PC-3 (cell line): ENCODE data around the gene FBXL5. TPM values are rescaled to one million over a fixed set of nuclear protein-coding genes. Genes with fewer than 3 reads are reported as not detected.

Source experiments
- ATAC-seq: fragments of 200-7000 bp; cut with Tn5 transposase; 2 replicates; pipeline ENCODE4 v1.9.1; 2020; ENCODE audit warnings: mild to moderate bottlenecking, moderate library complexity
- Bru-seq: library from RNA; stranded (reverse); fragments of 400-500 nt; gene quantifications from one replicate; lab custom pipeline; 2021; lab: Mats Ljungman, UMichigan
- BruChase-seq, 2 experiments: library from RNA; stranded (reverse); fragments of 400-500 nt; gene quantifications; one replicate each; lab custom pipeline; 2021; lab: Mats Ljungman, UMichigan
- BruUV-seq: library from RNA; stranded (reverse); fragments of 400-500 nt; replicated peaks from 2 replicates; lab custom pipeline; 2021; lab: Mats Ljungman, UMichigan
- CTCF ChIA-PET: fragments of 300-600 bp; sonication (Branson Sonifier 250); formaldehyde crosslinking; loops from one replicate; lab custom pipeline; 2022; ENCODE audit warnings: antibody characterized with exemption; lab: Charles Lee
- POLR2A ChIA-PET: fragments of 300-600 bp; sonication (Branson Sonifier 250); formaldehyde crosslinking; loops from one replicate; lab custom pipeline; 2022; ENCODE audit warnings: antibody characterized with exemption; ENCODE audit not compliant: unreplicated experiment; lab: Charles Lee
- DNase-seq: peaks from one replicate; pipeline ENCODE4 v3.0.0-alpha.2; 2015
- H2AFZ ChIP-seq: fragments of 300-600 bp; sonication (generic); 2 replicates; pipeline ENCODE4 v1.6.0; 2016; ENCODE audit warnings: antibody characterized with exemption, low read length
- H3F3A ChIP-seq: fragments of 300-600 bp; sonication (generic); one replicate; pipeline ENCODE4 v1.6.0; 2017; ENCODE audit warnings: antibody characterized with exemption, low read length, control low read depth, mild to moderate bottlenecking; ENCODE audit not compliant: unreplicated experiment
- H3K27ac ChIP-seq: fragments of 300-600 bp; sonication (generic); 2 replicates; pipeline ENCODE4 v1.5.1; 2016; ENCODE audit warnings: mild to moderate bottlenecking, low read length
- H3K27me3 ChIP-seq: fragments of 300-600 bp; sonication (generic); 2 replicates; pipeline ENCODE4 v1.6.1; 2016; ENCODE audit warnings: low read length, mixed read lengths
- H3K36me3 ChIP-seq: fragments of 300-600 bp; sonication (generic); 2 replicates; pipeline ENCODE4 v1.6.1; 2016; ENCODE audit warnings: low read depth, mixed run types, low read length, mixed read lengths
- H3K4me1 ChIP-seq: fragments of 300-600 bp; sonication (generic); 2 replicates; pipeline ENCODE4 v1.5.1; 2016; ENCODE audit warnings: low read length; ENCODE audit not compliant: insufficient read depth
- H3K4me2 ChIP-seq: fragments of 300-600 bp; sonication (generic); 2 replicates; pipeline ENCODE4 v1.6.0; 2016; ENCODE audit warnings: low read length
- H3K4me3 ChIP-seq: fragments of 300-600 bp; sonication (generic); 2 replicates; pipeline ENCODE4 v1.5.1; 2016; ENCODE audit warnings: mild to moderate bottlenecking, low read length, mixed read lengths
- H3K79me2 ChIP-seq: fragments of 300-600 bp; sonication (generic); 2 replicates; pipeline ENCODE4 v1.6.1; 2017; ENCODE audit warnings: low read length, mixed read lengths
- H3K9ac ChIP-seq: fragments of 300-600 bp; sonication (generic); 2 replicates; pipeline ENCODE4 v1.6.0; 2016; ENCODE audit warnings: mild to moderate bottlenecking, low read length
- H3K9me2 ChIP-seq: fragments of 300-600 bp; sonication (generic); replicated peaks from 2 replicates; pipeline ENCODE4 v1.6.1; 2016; ENCODE audit warnings: mixed run types, low read length, mixed read lengths
- H3K9me3 ChIP-seq: fragments of 300-600 bp; sonication (generic); 2 replicates; pipeline ENCODE4 v1.6.1; 2016; ENCODE audit warnings: low read length, mixed read lengths
- H4K20me1 ChIP-seq: fragments of 300-600 bp; sonication (generic); 2 replicates; pipeline ENCODE4 v1.6.1; 2016; ENCODE audit warnings: low read length, mixed read lengths
- CTCF ChIP-seq: fragments of 300-600 bp; sonication (generic); conservative IDR thresholded peaks from 2 replicates; pipeline ENCODE4 v1.5.1; 2017; ENCODE audit warnings: antibody characterized with exemption, low read depth, mild to moderate bottlenecking, low read length
- EZH2 ChIP-seq: fragments of 300-600 bp; sonication (generic); IDR thresholded peaks from one replicate; pipeline ENCODE4 v1.6.1; 2017; ENCODE audit warnings: antibody characterized with exemption, mild to moderate bottlenecking, low read length; ENCODE audit not compliant: unreplicated experiment
- EZH2phosphoT487 ChIP-seq: fragments of 300-600 bp; sonication (generic); IDR thresholded peaks from 2 replicates; pipeline ENCODE4 v1.6.1; 2018; ENCODE audit warnings: mild to moderate bottlenecking, antibody characterized with exemption, low read length, borderline replicate concordance
- intact Hi-C: fragments of 100-400 bp; cut with micrococcal nuclease; formaldehyde crosslinking; loops from 2 replicates; pipeline ENCODE4 v1.9.0; 2023
- long read RNA-seq: library from polyadenylated mRNA; unstranded; transcript quantifications from one replicate; pipeline ENCODE4 v2.0.0, GENCODE V29; 2021; ENCODE audit not compliant: unreplicated experiment
- total RNA-seq: library from RNA; depleted of rRNA; stranded (reverse); fragments of >200 nt; gene quantifications from 2 replicates; pipeline ENCODE4 v1.2.3, GENCODE V29; 2014; rRNA removed

The FBXL5 gene
- total RNA-seq: 21.9 and 42.4 TPM in 2 replicates
- percentile 81 among the genes with signal in this experiment for Bru-seq, nascent RNA
- BruChase-seq, experiment 1, labeled RNA remaining after a 6-hour chase: percentile 73 among the genes with signal in this experiment
- BruChase-seq, experiment 2, labeled RNA remaining after a 2-hour chase: percentile 82 among the genes with signal in this experiment
- long read RNA-seq, transcript FBXL5-201 (11 exons, 3,385 nt): major isoform, 43 of 60 reads
- long read RNA-seq, partial matches to known transcripts: 5 of 60 reads
- long read RNA-seq, other reads (novel, unspliced or antisense): 12 of 60 reads

- ATAC-seq (peak; percentile 64), DNase-seq (peak; percentile 85)
- Histone ChIP-seq H3K27me3 (no peaks in the 10 kb centered on the region), H3K4me2 (peak within 1 kb of the TSS; percentile 97), H3K4me3 (peak within 1 kb of the TSS; percentile 79), H3K27ac (peak within 1 kb of the TSS; percentile 65), H3K9me2 (no peaks in the 10 kb centered on the region), H3K36me3 (no peaks in the 10 kb centered on the region), H3K4me1 (peaks cover 24% of the 10 kb centered on the region), H3K9ac (peak within 1 kb of the TSS; percentile 80), H3F3A (no peaks in the 10 kb centered on the region), H2AFZ (peak within 1 kb of the TSS; percentile 99), H3K79me2 (peaks cover 43% of the 10 kb centered on the region), H4K20me1 (no peaks in the 10 kb centered on the region), H3K9me3 (no peaks in the 10 kb centered on the region)
- intact Hi-C loops: no loop called here
- ChIA-PET CTCF (no interaction called here), POLR2A (no interaction called here)
- TF ChIP-seq EZH2 (no peak), CTCF (no peak), EZH2phosphoT487 (no peak)
- BruUV-seq: TSS peak; percentile 62
Measured at GRCh38 chr4:15655223-15656037, at the start of gene FBXL5. Gene FBXL5 (minus strand): TSS chr4:15655357. CDS start chr4:15655287, 70 bp downstream.

- no peaks in the 10 kb centered on the region for H3K4me1 ChIP-seq
- no peaks in the 10 kb centered on the region for H3F3A ChIP-seq
- BruUV-seq: no TSS peak
- intact Hi-C loops: no loop called here
- no peaks in the 10 kb centered on the region for H4K20me1 ChIP-seq
- H3K9ac ChIP-seq: no peak overlapping the region
- no peaks in the 10 kb centered on the region for H3K9me2 ChIP-seq
- H3K27ac ChIP-seq: no peak overlapping the region
- H2AFZ ChIP-seq: no peak overlapping the region
- H3K36me3 ChIP-seq: no peaks in the 10 kb centered on the region
- CTCF ChIA-PET: no interaction called here
- POLR2A ChIA-PET: no interaction called here
- no peak for DNase-seq
- H3K4me3 ChIP-seq: no peak overlapping the region
- no peaks in the 10 kb centered on the region for H3K27me3 ChIP-seq
- no peak for ATAC-seq
- H3K4me2 ChIP-seq: no peak overlapping the region
- no peak for TF ChIP-seq CTCF
- TF ChIP-seq EZH2: no peak
- no peak for TF ChIP-seq EZH2phosphoT487
- H3K79me2 ChIP-seq: no peaks in the 10 kb centered on the region
- H3K9me3 ChIP-seq: no peaks in the 10 kb centered on the region
Measured at GRCh38 chr4:15704129-15704528, 49.0 kb upstream of the FBXL5 start.
